Measurements from ENCODE around the gene SORCS3.

DNA sequence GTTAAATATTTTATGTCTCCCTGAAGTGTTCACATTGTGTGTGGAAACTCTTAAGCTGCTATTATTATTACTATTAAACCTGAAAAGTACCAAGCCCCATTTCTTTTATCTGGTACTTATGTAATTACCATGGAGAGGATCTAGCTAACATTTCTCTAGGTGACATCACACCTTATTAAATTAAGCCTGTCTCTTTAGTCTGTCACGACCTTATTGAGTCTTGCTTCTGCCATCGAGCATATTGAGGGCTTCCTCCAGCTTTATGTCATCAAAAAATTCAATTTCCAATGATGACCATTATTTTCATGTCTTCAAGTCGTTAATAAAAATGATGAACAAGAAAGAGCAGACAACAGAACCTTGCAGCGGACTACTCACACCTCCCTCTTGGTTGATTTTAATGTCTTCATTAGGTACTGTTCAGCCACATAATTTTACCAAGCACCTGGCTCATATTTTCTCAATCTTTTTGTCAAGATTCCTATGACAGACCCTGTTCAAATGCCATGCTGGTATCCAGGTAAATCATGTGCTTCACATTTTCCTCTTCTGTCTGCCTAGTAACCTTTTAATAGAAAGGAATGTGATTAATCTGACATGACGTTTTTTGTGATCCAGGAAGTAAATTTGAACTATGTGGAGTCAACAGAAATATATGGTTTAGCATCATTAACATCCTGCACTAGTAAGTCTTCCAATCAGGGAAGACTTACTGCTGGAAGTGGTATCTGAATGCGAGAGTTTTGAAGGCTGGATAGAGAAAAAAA lies 556.7 kb downstream of the SORCS3 start:
- TF ChIP-seq, protein P1, sequence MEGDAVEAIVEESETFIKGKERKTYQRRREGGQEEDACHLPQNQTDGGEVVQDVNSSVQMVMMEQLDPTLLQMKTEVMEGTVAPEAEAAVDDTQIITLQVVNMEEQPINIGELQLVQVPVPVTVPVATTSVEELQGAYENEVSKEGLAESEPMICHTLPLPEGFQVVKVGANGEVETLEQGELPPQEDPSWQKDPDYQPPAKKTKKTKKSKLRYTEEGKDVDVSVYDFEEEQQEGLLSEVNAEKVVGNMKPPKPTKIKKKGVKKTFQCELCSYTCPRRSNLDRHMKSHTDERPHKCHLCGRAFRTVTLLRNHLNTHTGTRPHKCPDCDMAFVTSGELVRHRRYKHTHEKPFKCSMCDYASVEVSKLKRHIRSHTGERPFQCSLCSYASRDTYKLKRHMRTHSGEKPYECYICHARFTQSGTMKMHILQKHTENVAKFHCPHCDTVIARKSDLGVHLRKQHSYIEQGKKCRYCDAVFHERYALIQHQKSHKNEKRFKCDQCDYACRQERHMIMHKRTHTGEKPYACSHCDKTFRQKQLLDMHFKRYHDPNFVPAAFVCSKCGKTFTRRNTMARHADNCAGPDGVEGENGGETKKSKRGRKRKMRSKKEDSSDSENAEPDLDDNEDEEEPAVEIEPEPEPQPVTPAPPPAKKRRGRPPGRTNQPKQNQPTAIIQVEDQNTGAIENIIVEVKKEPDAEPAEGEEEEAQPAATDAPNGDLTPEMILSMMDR (IDR thresholded peaks at IDR 0.05) = no peak
- TF ChIP-seq POLR2AphosphoS5 (IDR thresholded peaks at IDR 0.05; ENCODE audit: insufficient read depth in 1 of 2, low read depth in 1 of 2) = no peak
